Measurements from ENCODE around the gene GDF7. TPM values are rescaled to one million over a fixed set of nuclear protein-coding genes. Genes with fewer than 3 reads are reported as not detected.

The GDF7 gene
- total and polyA plus RNA-seq, 2 of the 8 experiments (the other 6 are each of a cell fraction or from before 2014, with no cell fraction given), result 0.04 to 0.06 TPM

DNA sequence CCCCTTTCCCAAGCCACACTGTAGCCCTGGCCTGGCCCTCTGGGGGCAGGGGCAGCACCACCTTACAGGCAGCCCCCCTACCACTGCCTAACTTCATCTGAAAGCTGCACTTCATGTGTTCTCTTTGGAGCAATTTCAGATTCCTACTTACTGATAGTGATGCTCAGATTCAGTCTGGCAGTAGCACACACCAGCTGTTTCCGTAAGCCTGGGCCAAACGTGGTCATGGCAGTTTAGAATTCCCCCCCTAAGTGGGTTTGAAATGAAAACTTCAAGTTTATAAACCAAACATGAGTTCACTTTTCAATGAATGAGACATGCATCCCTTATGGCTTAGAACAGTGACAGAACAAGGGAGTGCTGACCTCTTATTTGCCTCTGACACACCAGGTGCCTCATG lies 29.4 kb downstream of the GDF7 start (continued):
- TF ChIP-seq, protein P1, sequence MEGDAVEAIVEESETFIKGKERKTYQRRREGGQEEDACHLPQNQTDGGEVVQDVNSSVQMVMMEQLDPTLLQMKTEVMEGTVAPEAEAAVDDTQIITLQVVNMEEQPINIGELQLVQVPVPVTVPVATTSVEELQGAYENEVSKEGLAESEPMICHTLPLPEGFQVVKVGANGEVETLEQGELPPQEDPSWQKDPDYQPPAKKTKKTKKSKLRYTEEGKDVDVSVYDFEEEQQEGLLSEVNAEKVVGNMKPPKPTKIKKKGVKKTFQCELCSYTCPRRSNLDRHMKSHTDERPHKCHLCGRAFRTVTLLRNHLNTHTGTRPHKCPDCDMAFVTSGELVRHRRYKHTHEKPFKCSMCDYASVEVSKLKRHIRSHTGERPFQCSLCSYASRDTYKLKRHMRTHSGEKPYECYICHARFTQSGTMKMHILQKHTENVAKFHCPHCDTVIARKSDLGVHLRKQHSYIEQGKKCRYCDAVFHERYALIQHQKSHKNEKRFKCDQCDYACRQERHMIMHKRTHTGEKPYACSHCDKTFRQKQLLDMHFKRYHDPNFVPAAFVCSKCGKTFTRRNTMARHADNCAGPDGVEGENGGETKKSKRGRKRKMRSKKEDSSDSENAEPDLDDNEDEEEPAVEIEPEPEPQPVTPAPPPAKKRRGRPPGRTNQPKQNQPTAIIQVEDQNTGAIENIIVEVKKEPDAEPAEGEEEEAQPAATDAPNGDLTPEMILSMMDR (IDR thresholded peaks at IDR 0.05; ENCODE audit: control extremely low read depth in 1 of 3, insufficient read depth in 1 of 3, low read depth in 1 of 3, low read length in 3 of 3), result no peak
- TF ChIP-seq BRCA1 (IDR thresholded peaks at IDR 0.05; ENCODE audit: low read depth, low read length), result no peak
- TF ChIP-seq, protein P2, sequence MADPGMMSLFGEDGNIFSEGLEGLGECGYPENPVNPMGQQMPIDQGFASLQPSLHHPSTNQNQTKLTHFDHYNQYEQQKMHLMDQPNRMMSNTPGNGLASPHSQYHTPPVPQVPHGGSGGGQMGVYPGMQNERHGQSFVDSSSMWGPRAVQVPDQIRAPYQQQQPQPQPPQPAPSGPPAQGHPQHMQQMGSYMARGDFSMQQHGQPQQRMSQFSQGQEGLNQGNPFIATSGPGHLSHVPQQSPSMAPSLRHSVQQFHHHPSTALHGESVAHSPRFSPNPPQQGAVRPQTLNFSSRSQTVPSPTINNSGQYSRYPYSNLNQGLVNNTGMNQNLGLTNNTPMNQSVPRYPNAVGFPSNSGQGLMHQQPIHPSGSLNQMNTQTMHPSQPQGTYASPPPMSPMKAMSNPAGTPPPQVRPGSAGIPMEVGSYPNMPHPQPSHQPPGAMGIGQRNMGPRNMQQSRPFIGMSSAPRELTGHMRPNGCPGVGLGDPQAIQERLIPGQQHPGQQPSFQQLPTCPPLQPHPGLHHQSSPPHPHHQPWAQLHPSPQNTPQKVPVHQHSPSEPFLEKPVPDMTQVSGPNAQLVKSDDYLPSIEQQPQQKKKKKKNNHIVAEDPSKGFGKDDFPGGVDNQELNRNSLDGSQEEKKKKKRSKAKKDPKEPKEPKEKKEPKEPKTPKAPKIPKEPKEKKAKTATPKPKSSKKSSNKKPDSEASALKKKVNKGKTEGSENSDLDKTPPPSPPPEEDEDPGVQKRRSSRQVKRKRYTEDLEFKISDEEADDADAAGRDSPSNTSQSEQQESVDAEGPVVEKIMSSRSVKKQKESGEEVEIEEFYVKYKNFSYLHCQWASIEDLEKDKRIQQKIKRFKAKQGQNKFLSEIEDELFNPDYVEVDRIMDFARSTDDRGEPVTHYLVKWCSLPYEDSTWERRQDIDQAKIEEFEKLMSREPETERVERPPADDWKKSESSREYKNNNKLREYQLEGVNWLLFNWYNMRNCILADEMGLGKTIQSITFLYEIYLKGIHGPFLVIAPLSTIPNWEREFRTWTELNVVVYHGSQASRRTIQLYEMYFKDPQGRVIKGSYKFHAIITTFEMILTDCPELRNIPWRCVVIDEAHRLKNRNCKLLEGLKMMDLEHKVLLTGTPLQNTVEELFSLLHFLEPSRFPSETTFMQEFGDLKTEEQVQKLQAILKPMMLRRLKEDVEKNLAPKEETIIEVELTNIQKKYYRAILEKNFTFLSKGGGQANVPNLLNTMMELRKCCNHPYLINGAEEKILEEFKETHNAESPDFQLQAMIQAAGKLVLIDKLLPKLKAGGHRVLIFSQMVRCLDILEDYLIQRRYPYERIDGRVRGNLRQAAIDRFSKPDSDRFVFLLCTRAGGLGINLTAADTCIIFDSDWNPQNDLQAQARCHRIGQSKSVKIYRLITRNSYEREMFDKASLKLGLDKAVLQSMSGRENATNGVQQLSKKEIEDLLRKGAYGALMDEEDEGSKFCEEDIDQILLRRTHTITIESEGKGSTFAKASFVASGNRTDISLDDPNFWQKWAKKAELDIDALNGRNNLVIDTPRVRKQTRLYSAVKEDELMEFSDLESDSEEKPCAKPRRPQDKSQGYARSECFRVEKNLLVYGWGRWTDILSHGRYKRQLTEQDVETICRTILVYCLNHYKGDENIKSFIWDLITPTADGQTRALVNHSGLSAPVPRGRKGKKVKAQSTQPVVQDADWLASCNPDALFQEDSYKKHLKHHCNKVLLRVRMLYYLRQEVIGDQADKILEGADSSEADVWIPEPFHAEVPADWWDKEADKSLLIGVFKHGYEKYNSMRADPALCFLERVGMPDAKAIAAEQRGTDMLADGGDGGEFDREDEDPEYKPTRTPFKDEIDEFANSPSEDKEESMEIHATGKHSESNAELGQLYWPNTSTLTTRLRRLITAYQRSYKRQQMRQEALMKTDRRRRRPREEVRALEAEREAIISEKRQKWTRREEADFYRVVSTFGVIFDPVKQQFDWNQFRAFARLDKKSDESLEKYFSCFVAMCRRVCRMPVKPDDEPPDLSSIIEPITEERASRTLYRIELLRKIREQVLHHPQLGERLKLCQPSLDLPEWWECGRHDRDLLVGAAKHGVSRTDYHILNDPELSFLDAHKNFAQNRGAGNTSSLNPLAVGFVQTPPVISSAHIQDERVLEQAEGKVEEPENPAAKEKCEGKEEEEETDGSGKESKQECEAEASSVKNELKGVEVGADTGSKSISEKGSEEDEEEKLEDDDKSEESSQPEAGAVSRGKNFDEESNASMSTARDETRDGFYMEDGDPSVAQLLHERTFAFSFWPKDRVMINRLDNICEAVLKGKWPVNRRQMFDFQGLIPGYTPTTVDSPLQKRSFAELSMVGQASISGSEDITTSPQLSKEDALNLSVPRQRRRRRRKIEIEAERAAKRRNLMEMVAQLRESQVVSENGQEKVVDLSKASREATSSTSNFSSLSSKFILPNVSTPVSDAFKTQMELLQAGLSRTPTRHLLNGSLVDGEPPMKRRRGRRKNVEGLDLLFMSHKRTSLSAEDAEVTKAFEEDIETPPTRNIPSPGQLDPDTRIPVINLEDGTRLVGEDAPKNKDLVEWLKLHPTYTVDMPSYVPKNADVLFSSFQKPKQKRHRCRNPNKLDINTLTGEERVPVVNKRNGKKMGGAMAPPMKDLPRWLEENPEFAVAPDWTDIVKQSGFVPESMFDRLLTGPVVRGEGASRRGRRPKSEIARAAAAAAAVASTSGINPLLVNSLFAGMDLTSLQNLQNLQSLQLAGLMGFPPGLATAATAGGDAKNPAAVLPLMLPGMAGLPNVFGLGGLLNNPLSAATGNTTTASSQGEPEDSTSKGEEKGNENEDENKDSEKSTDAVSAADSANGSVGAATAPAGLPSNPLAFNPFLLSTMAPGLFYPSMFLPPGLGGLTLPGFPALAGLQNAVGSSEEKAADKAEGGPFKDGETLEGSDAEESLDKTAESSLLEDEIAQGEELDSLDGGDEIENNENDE (IDR thresholded peaks at IDR 0.05; ENCODE audit: insufficient replicate concordance, low read length), result no peak
- TF ChIP-seq KDM5A (IDR thresholded peaks at IDR 0.05; ENCODE audit: low read length), result no peak
- TF ChIP-seq EGR1 (IDR thresholded peaks at IDR 0.05; ENCODE audit: borderline replicate concordance, low read depth, low read length), result no peak
- TF ChIP-seq SIRT6 (IDR thresholded peaks at IDR 0.05; ENCODE audit: low read length), result no peak

Data from H1 (cell line).